HCT116 (cell line): Measurements from ENCODE around the gene PARP14. TPM values are rescaled to one million over a fixed set of nuclear protein-coding genes. Genes with fewer than 3 reads are reported as not detected.

ENCODE experiments used
- ATAC-seq: fragments of 200-7000 bp; cut with Tn5 transposase; 2 replicates; pipeline ENCODE4 v1.9.1; 2020; ENCODE audit warnings: mild to moderate bottlenecking, moderate library complexity
- BruUV-seq: library from RNA; stranded (reverse); fragments of 400-500 nt; replicated peaks from 2 replicates; lab custom pipeline; 2021; lab: Mats Ljungman, UMichigan
- CTCF ChIA-PET: fragments of 300-600 bp; sonication (Branson Sonifier 250); formaldehyde crosslinking; loops from one replicate; lab custom pipeline; 2021; ENCODE audit warnings: antibody characterized with exemption; lab: Charles Lee
- POLR2A ChIA-PET: fragments of 300-600, 350-600 bp; sonication (Branson Sonifier 250); formaldehyde crosslinking; loops from one replicate; lab custom pipeline; 2021; ENCODE audit warnings: antibody characterized with exemption; lab: Charles Lee
- RAD21 ChIA-PET, 2 experiments: fragments of 300-600 bp; sonication (Branson Sonifier 250); formaldehyde crosslinking; loops; one replicate each; lab custom pipeline; 2023; ENCODE audit warnings: low total read pairs in 2 of 2; ENCODE audit not compliant: uncharacterized antibody in 2 of 2, unreplicated experiment in 2 of 2, low non-redundant PET in 1 of 2; lab: Charles Lee
- DNase-seq: peaks from one replicate; pipeline ENCODE4 v3.0.0-alpha.2; 2010; ENCODE audit warnings: low read depth, low spot score
- H2AFZ ChIP-seq: fragments of 200-600 bp; shearing (Covaris generic), sonication (generic); 2 replicates; pipeline ENCODE4 v1.6.1; 2017; ENCODE audit warnings: low read depth, mixed run types, mixed read lengths, antibody characterized with exemption, low read length; ENCODE audit not compliant: poor library complexity, severe bottlenecking
- H3K27ac ChIP-seq: 2 replicates; pipeline ENCODE4 v1.5.1; 2012; ENCODE audit warnings: low read depth, low read length
- H3K27me3 ChIP-seq: fragments of 200-600 bp; sonication (generic); 2 replicates; pipeline ENCODE4 v1.6.1; 2016; ENCODE audit warnings: mixed run types, low read length, mixed read lengths; ENCODE audit not compliant: insufficient read depth
- H3K36me3 ChIP-seq, 2 experiments: fragments of 200-500 bp in 1 of 2; fragments of 200-600 bp in 1 of 2; sonication (Bioruptor generic) in 1 of 2; sonication (generic) in 1 of 2; 2 replicates each; pipeline versions ENCODE4 v1.5.1 to v1.6.1; 2014 to 2016; ENCODE audit warnings: low read length in 2 of 2, inconsistent platforms in 1 of 2, mixed read lengths in 1 of 2, mixed run types in 1 of 2; ENCODE audit not compliant: insufficient read depth in 2 of 2, control insufficient read depth in 1 of 2
- H3K4me1 ChIP-seq, 2 experiments: fragments of 200-600 bp in 1 of 2; sonication (generic) in 1 of 2; 2 replicates each; pipeline versions ENCODE4 v1.5.1 to v1.6.1; 2012 to 2017; ENCODE audit warnings: low read length in 2 of 2, inconsistent platforms in 1 of 2, mild to moderate bottlenecking in 1 of 2, mixed read lengths in 1 of 2, mixed run types in 1 of 2, moderate library complexity in 1 of 2; ENCODE audit not compliant: insufficient read depth in 2 of 2, control insufficient read depth in 1 of 2
- H3K4me2 ChIP-seq: fragments of 200-600 bp; sonication (generic); 2 replicates; pipeline ENCODE4 v1.6.1; 2017; ENCODE audit warnings: mixed run types, low read length, mixed read lengths
- H3K4me3 ChIP-seq, 2 experiments: fragments of 200-600 bp in 1 of 2; sonication (generic) in 1 of 2; replicated peaks in 1 of 2; 2 replicates each; pipeline ENCODE4 v1.5.1; 2011 to 2016; ENCODE audit warnings: low read length in 2 of 2, control low read depth in 1 of 2, low read depth in 1 of 2, mild to moderate bottlenecking in 1 of 2, mixed read lengths in 1 of 2, mixed run types in 1 of 2
- H3K79me2 ChIP-seq: fragments of 200-600 bp; sonication (generic); 2 replicates; pipeline ENCODE4 v1.6.1; 2017; ENCODE audit warnings: mild to moderate bottlenecking, mixed run types, low read length, moderate library complexity, mixed read lengths; ENCODE audit not compliant: insufficient read depth
- H3K9ac ChIP-seq: fragments of 200-600 bp; sonication (generic); 2 replicates; pipeline ENCODE4 v1.6.1; 2016; ENCODE audit warnings: low read length, mixed read lengths
- H3K9me2 ChIP-seq: fragments of 200-600 bp; sonication (generic), shearing (Covaris generic); 2 replicates; pipeline ENCODE4 v1.6.1; 2017; ENCODE audit warnings: mixed run types, mild to moderate bottlenecking, moderate library complexity; ENCODE audit not compliant: insufficient read depth
- H3K9me3 ChIP-seq, 2 experiments: fragments of 200-500 bp in 1 of 2; fragments of 200-600 bp in 1 of 2; sonication (Bioruptor generic) in 1 of 2; sonication (generic) in 1 of 2; 2 replicates each; pipeline ENCODE4 v1.6.1; 2014 to 2017; ENCODE audit warnings: low read length in 2 of 2, mixed read lengths in 2 of 2, inconsistent platforms in 1 of 2, low read depth in 1 of 2, mild to moderate bottlenecking in 1 of 2, mixed run types in 1 of 2, moderate library complexity in 1 of 2; ENCODE audit not compliant: control insufficient read depth in 1 of 2, insufficient read depth in 1 of 2
- H4K20me1 ChIP-seq: fragments of 200-600 bp; sonication (generic), shearing (Covaris generic); 2 replicates; pipeline ENCODE4 v1.6.1; 2017; ENCODE audit warnings: mixed run types, mild to moderate bottlenecking, moderate library complexity; ENCODE audit not compliant: insufficient read depth
- ATF3 ChIP-seq: IDR thresholded peaks from 2 replicates; pipeline ENCODE4 v1.6.1; 2012
- CBX3 ChIP-seq: IDR thresholded peaks from 2 replicates; pipeline ENCODE4 v1.6.1; 2012; ENCODE audit warnings: low read depth
- CEBPB ChIP-seq: IDR thresholded peaks from 2 replicates; pipeline ENCODE4 v1.6.1; 2012; ENCODE audit warnings: low read depth
- CTCF ChIP-seq, 3 experiments: fragments of 200-600 bp in 1 of 3; sonication (generic) in 1 of 3; IDR thresholded peaks in 2 of 3; conservative IDR thresholded peaks in 1 of 3; 2 replicates each; pipeline ENCODE4 v1.5.1; 2012 to 2017; ENCODE audit warnings: low read depth in 2 of 3, low read length in 2 of 3, antibody characterized with exemption in 1 of 3, borderline replicate concordance in 1 of 3, control low read depth in 1 of 3, mild to moderate bottlenecking in 1 of 3, mixed read lengths in 1 of 3, mixed run types in 1 of 3, moderate library complexity in 1 of 3; ENCODE audit not compliant: insufficient read depth in 1 of 3
- EGR1 ChIP-seq: IDR thresholded peaks from 2 replicates; pipeline ENCODE4 v1.6.1; 2012; ENCODE audit warnings: low read depth
- ELF1 ChIP-seq: IDR thresholded peaks from 2 replicates; pipeline ENCODE4 v1.6.1; 2012; ENCODE audit warnings: low read depth, borderline replicate concordance
- EZH2 ChIP-seq: fragments of 200-600 bp; sonication (generic); IDR thresholded peaks from 2 replicates; pipeline ENCODE4 v1.6.1; 2017; ENCODE audit warnings: antibody characterized with exemption, mixed run types
- EZH2phosphoT487 ChIP-seq: fragments of 200-600 bp; IDR thresholded peaks from 2 replicates; pipeline ENCODE4 v1.6.1; 2018; ENCODE audit warnings: antibody characterized with exemption, borderline replicate concordance
- POLR2A ChIP-seq: IDR thresholded peaks from 2 replicates; pipeline ENCODE4 v1.7.0; 2011; ENCODE audit warnings: borderline replicate concordance; ENCODE audit not compliant: insufficient read depth, insufficient read length; ENCODE audit errors: extremely low read depth
- RAD21 ChIP-seq: IDR thresholded peaks from 2 replicates; pipeline ENCODE4 v1.6.1; 2012; ENCODE audit warnings: low read depth, mild to moderate bottlenecking
- SP1 ChIP-seq: IDR thresholded peaks from 2 replicates; pipeline ENCODE4 v1.6.1; 2012; ENCODE audit warnings: low read depth
- SRF ChIP-seq: IDR thresholded peaks from 2 replicates; pipeline ENCODE4 v1.6.1; 2012; ENCODE audit warnings: low read depth
- TCF7L2 ChIP-seq: IDR thresholded peaks from 2 replicates; pipeline ENCODE4 v1.7.0; 2011; ENCODE audit warnings: borderline replicate concordance, inconsistent platforms; ENCODE audit not compliant: insufficient read depth, insufficient read length; ENCODE audit errors: extremely low read depth
- YY1 ChIP-seq: IDR thresholded peaks from 2 replicates; pipeline ENCODE4 v1.6.1; 2011; ENCODE audit warnings: low read length, low read depth, moderate library complexity, mild to moderate bottlenecking; ENCODE audit not compliant: insufficient replicate concordance; ENCODE audit errors: extremely low read depth
- ZBTB33 ChIP-seq: IDR thresholded peaks from 2 replicates; pipeline ENCODE4 v1.6.1; 2011; ENCODE audit warnings: mild to moderate bottlenecking, low read length, moderate library complexity; ENCODE audit not compliant: insufficient replicate concordance; ENCODE audit errors: extremely low read depth
- ZNF274 ChIP-seq: fragments of 200-500 bp; sonication (Bioruptor generic); IDR thresholded peaks from 2 replicates; pipeline ENCODE4 v1.6.1; 2014; ENCODE audit warnings: mild to moderate bottlenecking, low read depth, low read length, inconsistent platforms
- intact Hi-C: fragments of 100-400 bp; cut with micrococcal nuclease; formaldehyde crosslinking; loops from 2 replicates; pipeline ENCODE4 v1.10.0; 2022
- total RNA-seq: library from RNA; stranded (reverse); gene quantifications from one replicate; pipeline ENCODE4 v1.2.1, GENCODE V29; 2021; ENCODE audit not compliant: unreplicated experiment

The PARP14 gene
- total RNA-seq, 1 experiment from 2014 or later = 12.2 TPM

- BruUV-seq = no TSS peak
- H3K9me3 ChIP-seq = no peaks in the 10 kb centered on the region
- no peaks in the 10 kb centered on the region for H3K27me3 ChIP-seq
- no peaks in the 10 kb centered on the region for H4K20me1 ChIP-seq
- H3K4me1 ChIP-seq = no peaks in the 10 kb centered on the region
- no peak overlapping the region for H3K4me3 ChIP-seq
- no peaks in the 10 kb centered on the region for H3K9me2 ChIP-seq
- no peaks in the 10 kb centered on the region for H3K79me2 ChIP-seq
- H3K36me3 ChIP-seq = peaks cover 0 to 2% of the 10 kb centered on the region in 2 experiments; a peak in 1 of 4 replicates
- H3K4me2 ChIP-seq = no peak overlapping the region
- no peak overlapping the region for H3K9ac ChIP-seq
- no peak for TF ChIP-seq EGR1
- TF ChIP-seq RAD21 = no peak
- no peak for TF ChIP-seq EZH2phosphoT487
- no peak for TF ChIP-seq ELF1
- TF ChIP-seq SRF = no peak
- TF ChIP-seq CEBPB = no peak
- no peak for TF ChIP-seq ATF3
- TF ChIP-seq, all 23 proteins: peak for 0
- ATAC-seq (no peak), DNase-seq (no peak)
- POLR2A ChIA-PET = no interaction called here
- Histone ChIP-seq H3K27ac (no peak overlapping the region), H2AFZ (no peak overlapping the region)
- intact Hi-C loops = no loop called here
- CTCF ChIA-PET = interaction anchor here (0.6 to 1.3 kb wide), 2 partner anchors 15 to 60 kb away, joined by 3 read pairs; no protein-coding TSS in a partner anchor
- RAD21 ChIA-PET = no interaction called here
Measured at GRCh38 chr3:122694966-122695365, 14.3 kb downstream of the PARP14 start.

- Histone ChIP-seq H3K9me3 (no peaks in the 10 kb centered on the region), H3K27me3 (no peaks in the 10 kb centered on the region), H3K79me2 (no peaks in the 10 kb centered on the region), H3K9ac (no peak overlapping the region), H3K4me2 (no peak overlapping the region), H3K4me3 (no peak overlapping the region), H2AFZ (no peak overlapping the region), H3K4me1 (no peaks in the 10 kb centered on the region), H3K27ac (no peak overlapping the region), H4K20me1 (no peaks in the 10 kb centered on the region), H3K9me2 (no peaks in the 10 kb centered on the region), H3K36me3 (peaks cover 0 to 2% of the 10 kb centered on the region in 2 experiments; a peak in 1 of 4 replicates)
- no peak for DNase-seq
- ChIA-PET POLR2A (no interaction called here), CTCF (interaction anchor here (1.3 kb wide), 1 partner anchor 16 kb away, joined by 3 read pairs; no protein-coding TSS in a partner anchor), RAD21 (no interaction called here)
- no peak for ATAC-seq
- intact Hi-C loops = no loop called here
- no TSS peak for BruUV-seq
- TF ChIP-seq ZNF274 (no peak), ZBTB33 (no peak), EGR1 (no peak), POLR2A (no peak), CEBPB (no peak), RAD21 (no peak), TCF7L2 (no peak), CTCF (IDR thresholded peaks at IDR 0.05 in 2 of 3, conservative IDR thresholded peaks at IDR 0.05 in 1 of 3; ENCODE audit: borderline replicate concordance in 1 of 3, insufficient read depth in 1 of 3, low read depth in 2 of 3, low read length in 2 of 3) (no peak), EZH2 (no peak), CBX3 (no peak), SP1 (no peak), YY1 (no peak)
Measured at GRCh38 chr3:122695927-122696561, 15.4 kb downstream of the PARP14 start.
